Keratinocyte (primary cell): ENCODE results near the gene SCGB1D1. TPM values are rescaled to one million over a fixed set of nuclear protein-coding genes. Genes with fewer than 3 reads are reported as not detected.
A peak's percentile ranks its signal among the peaks of the same experiment; 100 is the strongest.

ENCODE experiments used
- DNase-seq: peaks from one replicate; pipeline ENCODE4 v3.0.0-alpha.2; 2011; ENCODE audit warnings: low read depth, missing footprints, low spot score
- FAIRE-seq: peaks from 2 replicates; lab custom pipeline; 2011; peaks lifted over from hg19 to GRCh38; lab: Jason Lieb, UNC
- H2AFZ ChIP-seq: 2 replicates; pipeline ENCODE4 v1.6.0; 2012; ENCODE audit warnings: low read length, control low read depth, inconsistent platforms; ENCODE audit not compliant: control insufficient read depth
- H3K27ac ChIP-seq: 2 replicates; pipeline ENCODE4 v1.5.1; 2011; ENCODE audit warnings: low read length; ENCODE audit not compliant: control insufficient read depth, insufficient read depth
- H3K27me3 ChIP-seq: 3 replicates; pipeline ENCODE4 v1.6.0; 2011; ENCODE audit warnings: low read length; ENCODE audit not compliant: control insufficient read depth, insufficient read depth; ENCODE audit errors: extremely low read depth
- H3K36me3 ChIP-seq, 2 experiments: 2 replicates in 1 of 2; 3 replicates in 1 of 2; pipeline ENCODE4 v1.5.1; 2011; ENCODE audit warnings: low read length in 2 of 2, mild to moderate bottlenecking in 1 of 2; ENCODE audit not compliant: control insufficient read depth in 2 of 2, insufficient read depth in 2 of 2; ENCODE audit errors: extremely low read depth in 1 of 2
- H3K4me1 ChIP-seq: 3 replicates; pipeline ENCODE4 v1.5.1; 2011; ENCODE audit warnings: low read length; ENCODE audit not compliant: control insufficient read depth, insufficient read depth; ENCODE audit errors: extremely low read depth
- H3K4me2 ChIP-seq: 3 replicates; pipeline ENCODE4 v1.6.0; 2011; ENCODE audit warnings: low read depth, low read length; ENCODE audit not compliant: control insufficient read depth, insufficient read depth; ENCODE audit errors: extremely low read depth
- H3K4me3 ChIP-seq, 3 experiments: fragments of 200-600 bp in 1 of 3; sonication (generic) in 1 of 3; 2 replicates in 2 of 3; 3 replicates in 1 of 3; pipeline ENCODE4 v1.5.1; 2011 to 2016; ENCODE audit warnings: low read length in 3 of 3, mild to moderate bottlenecking in 3 of 3, control low read depth in 2 of 3, inconsistent platforms in 1 of 3, low read depth in 1 of 3, mixed read lengths in 1 of 3, mixed run types in 1 of 3, moderate library complexity in 1 of 3; ENCODE audit not compliant: control insufficient read depth in 2 of 3, insufficient read depth in 2 of 3; ENCODE audit errors: extremely low read depth in 1 of 3
- H3K79me2 ChIP-seq: 2 replicates; pipeline ENCODE4 v1.6.0; 2012; ENCODE audit warnings: low read length; ENCODE audit not compliant: control insufficient read depth, insufficient read depth
- H3K9ac ChIP-seq: 3 replicates; pipeline ENCODE4 v1.6.0; 2011; ENCODE audit warnings: low read length; ENCODE audit not compliant: control insufficient read depth, insufficient read depth; ENCODE audit errors: extremely low read depth
- H3K9me1 ChIP-seq: 3 replicates; pipeline ENCODE4 v1.6.0; 2011; ENCODE audit warnings: low read length; ENCODE audit not compliant: control insufficient read depth, insufficient read depth; ENCODE audit errors: extremely low read depth
- H3K9me3 ChIP-seq: 2 replicates; pipeline ENCODE4 v1.5.1; 2012; ENCODE audit warnings: low read depth, low read length; ENCODE audit not compliant: control insufficient read depth
- H4K20me1 ChIP-seq: 3 replicates; pipeline ENCODE4 v1.6.0; 2011; ENCODE audit warnings: low read length; ENCODE audit not compliant: control insufficient read depth, insufficient read depth; ENCODE audit errors: extremely low read depth
- EZH2 ChIP-seq: IDR thresholded peaks from one replicate; pipeline ENCODE4 v1.6.1; 2012; ENCODE audit warnings: inconsistent platforms, mild to moderate bottlenecking, low read length, moderate library complexity
- dilution Hi-C: fragments of 300-500 bp; cut with MboI; formaldehyde crosslinking; loops from one replicate; pipeline ENCODE4 v1.7.0; 2020; ENCODE audit warnings: low sequenced_read_pairs; ENCODE audit not compliant: extremely low pct_ligation_motif_present
- polyA plus RNA-seq, 5 experiments: library from polyadenylated mRNA; depleted of rRNA in 3 of 5; stranded (reverse) in 3 of 5; stranded (forward) in 1 of 5; unstranded in 1 of 5; fragments of >200 nt; gene quantifications; 1 replicate in 1 of 5; 2 replicates in 3 of 5; 3 replicates in 1 of 5; pipeline versions ENCODE4 v1.2.1 to v1.2.3, GENCODE V29; 2011 to 2012; ENCODE audit warnings: missing spikeins in 2 of 5, low read depth in 1 of 5, low replicate concordance in 1 of 5
- TF ChIP-seq, protein P1 (sequence below), 3 experiments: IDR thresholded peaks in 1 of 3; conservative IDR thresholded peaks in 1 of 3; optimal IDR thresholded peaks in 1 of 3; 2 replicates in 2 of 3; 3 replicates in 1 of 3; pipeline versions ENCODE3 to v1.5.1; 2011; ENCODE audit warnings: low read length in 3 of 3, mild to moderate bottlenecking in 3 of 3, moderate library complexity in 2 of 3, control low read depth in 1 of 3, inconsistent platforms in 1 of 3; ENCODE audit not compliant: insufficient read depth in 2 of 3; ENCODE audit errors: extremely low read depth in 1 of 3

SCGB1D1 gene
- polyA plus RNA-seq, 1 donor (not counting 4 experiments of a cell fraction or from before 2014, with no cell fraction given): not detected

DNA sequence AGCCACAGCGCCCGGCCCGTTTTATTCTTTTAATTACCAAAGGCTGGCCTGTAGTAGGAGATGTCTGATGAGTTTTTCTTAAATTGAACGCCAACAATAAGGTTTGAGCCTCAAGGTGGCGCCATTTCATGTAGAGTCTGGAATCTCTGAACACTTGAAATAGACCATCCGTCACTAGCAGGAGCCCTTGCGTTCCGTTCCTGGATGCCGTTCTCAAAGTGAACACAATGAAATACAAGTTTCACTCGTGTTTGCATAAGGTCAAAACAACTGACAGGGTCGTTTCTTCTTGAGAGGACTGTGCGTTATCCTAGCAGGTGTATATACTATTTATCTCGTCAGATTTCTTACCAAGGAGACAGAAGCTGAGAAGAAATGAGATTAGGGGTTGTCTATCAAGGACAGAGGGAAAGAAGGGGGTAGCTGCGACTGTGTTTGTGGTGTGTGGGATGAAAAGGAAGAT is 18.7 kb upstream of the SCGB1D1 start:
- no peaks in the 10 kb centered on the region for H3K79me2 ChIP-seq
- no peaks in the 10 kb centered on the region for H4K20me1 ChIP-seq
- H3K4me2 ChIP-seq: no peak overlapping the region
- no peak for TF ChIP-seq EZH2
- TF ChIP-seq, protein P1, sequence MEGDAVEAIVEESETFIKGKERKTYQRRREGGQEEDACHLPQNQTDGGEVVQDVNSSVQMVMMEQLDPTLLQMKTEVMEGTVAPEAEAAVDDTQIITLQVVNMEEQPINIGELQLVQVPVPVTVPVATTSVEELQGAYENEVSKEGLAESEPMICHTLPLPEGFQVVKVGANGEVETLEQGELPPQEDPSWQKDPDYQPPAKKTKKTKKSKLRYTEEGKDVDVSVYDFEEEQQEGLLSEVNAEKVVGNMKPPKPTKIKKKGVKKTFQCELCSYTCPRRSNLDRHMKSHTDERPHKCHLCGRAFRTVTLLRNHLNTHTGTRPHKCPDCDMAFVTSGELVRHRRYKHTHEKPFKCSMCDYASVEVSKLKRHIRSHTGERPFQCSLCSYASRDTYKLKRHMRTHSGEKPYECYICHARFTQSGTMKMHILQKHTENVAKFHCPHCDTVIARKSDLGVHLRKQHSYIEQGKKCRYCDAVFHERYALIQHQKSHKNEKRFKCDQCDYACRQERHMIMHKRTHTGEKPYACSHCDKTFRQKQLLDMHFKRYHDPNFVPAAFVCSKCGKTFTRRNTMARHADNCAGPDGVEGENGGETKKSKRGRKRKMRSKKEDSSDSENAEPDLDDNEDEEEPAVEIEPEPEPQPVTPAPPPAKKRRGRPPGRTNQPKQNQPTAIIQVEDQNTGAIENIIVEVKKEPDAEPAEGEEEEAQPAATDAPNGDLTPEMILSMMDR (optimal IDR thresholded peaks at IDR 0.05 in 1 of 3, IDR thresholded peaks at IDR 0.05 in 1 of 3, conservative IDR thresholded peaks at IDR 0.05 in 1 of 3; ENCODE audit: extremely low read depth in 1 of 3, insufficient read depth in 2 of 3, low read length in 3 of 3): peak; percentile 63 to 68 (median 66)
- no peak overlapping the region for H2AFZ ChIP-seq
- no peaks in the 10 kb centered on the region for H3K9me3 ChIP-seq
- peaks cover 6% of the 10 kb centered on the region for H3K27me3 ChIP-seq
- H3K27ac ChIP-seq: no peak overlapping the region
- H3K4me1 ChIP-seq: no peaks in the 10 kb centered on the region
- dilution Hi-C loops: no loop called here
- H3K36me3 ChIP-seq: no peaks in the 10 kb centered on the region
- FAIRE-seq: peak; percentile 60
- H3K9me1 ChIP-seq: no peaks in the 10 kb centered on the region
- H3K9ac ChIP-seq: no peak overlapping the region
- H3K4me3 ChIP-seq: no peak overlapping the region
- DNase-seq: peak; percentile 13

DNA sequence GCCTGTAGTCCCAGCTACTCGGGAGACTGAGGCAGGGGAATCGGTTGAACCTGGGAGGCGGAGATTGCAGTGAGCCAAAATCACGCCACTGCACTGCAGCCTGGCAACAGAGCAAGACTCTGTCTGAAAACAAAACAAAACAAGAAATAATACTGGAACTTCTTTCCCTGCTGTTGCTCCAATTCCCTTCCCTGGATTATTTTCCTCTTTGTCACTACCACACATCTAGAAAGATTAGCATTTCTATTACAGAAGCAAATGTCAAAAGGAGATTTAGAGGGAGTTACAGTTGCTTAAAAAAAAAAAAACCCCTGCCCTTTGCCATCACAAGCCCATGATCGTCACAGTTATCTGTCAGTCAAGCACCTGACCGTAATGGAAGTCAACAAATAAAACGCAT is 17.7 kb upstream of the SCGB1D1 start:
- TF ChIP-seq, protein P1 (optimal IDR thresholded peaks at IDR 0.05 in 1 of 3, IDR thresholded peaks at IDR 0.05 in 1 of 3, conservative IDR thresholded peaks at IDR 0.05 in 1 of 3; ENCODE audit: extremely low read depth in 1 of 3, insufficient read depth in 2 of 3, low read length in 3 of 3): no peak
- no peak for TF ChIP-seq EZH2
- H3K4me1 ChIP-seq: no peaks in the 10 kb centered on the region
- no peak for FAIRE-seq
- no peaks in the 10 kb centered on the region for H3K9me3 ChIP-seq
- H3K27me3 ChIP-seq: peaks cover 6% of the 10 kb centered on the region
- no peak overlapping the region for H3K9ac ChIP-seq
- DNase-seq: no peak
- no peak overlapping the region for H3K4me2 ChIP-seq
- H3K27ac ChIP-seq: no peak overlapping the region
- H3K4me3 ChIP-seq: no peak overlapping the region
- no peaks in the 10 kb centered on the region for H3K9me1 ChIP-seq
- no peaks in the 10 kb centered on the region for H3K36me3 ChIP-seq
- no peaks in the 10 kb centered on the region for H3K79me2 ChIP-seq
- dilution Hi-C loops: no loop called here
- no peak overlapping the region for H2AFZ ChIP-seq
- no peaks in the 10 kb centered on the region for H4K20me1 ChIP-seq
